OCI-LY7 (cell line): Measurements from ENCODE around the gene PLXNC1. TPM values are rescaled to one million over a fixed set of nuclear protein-coding genes. Genes with fewer than 3 reads are reported as not detected.

Experiments
- BruUV-seq: library from RNA; stranded (reverse); fragments of 400-500 nt; replicated peaks from 2 replicates; lab custom pipeline; 2021; lab: Mats Ljungman, UMichigan
- CTCF ChIA-PET: fragments of 300-600 bp; sonication (Branson Sonifier 250); formaldehyde crosslinking; loops from one replicate; lab custom pipeline; 2022; ENCODE audit warnings: antibody characterized with exemption; ENCODE audit not compliant: unreplicated experiment; lab: Charles Lee
- POLR2A ChIA-PET: fragments of 300-600 bp; sonication (Branson Sonifier 250); formaldehyde crosslinking; loops from one replicate; lab custom pipeline; 2022; ENCODE audit warnings: antibody characterized with exemption; lab: Charles Lee
- DNase-seq: peaks from one replicate; pipeline ENCODE4 v3.0.0-alpha.2; 2015; ENCODE audit warnings: low spot score
- H2AFZ ChIP-seq: fragments of 200-600 bp; sonication (generic), shearing (Covaris generic); 2 replicates; pipeline ENCODE4 v1.6.1; 2014; ENCODE audit warnings: mild to moderate bottlenecking, antibody characterized with exemption, low read length, moderate library complexity
- H3K27ac ChIP-seq: fragments of 200-600 bp; sonication (generic); 2 replicates; pipeline ENCODE4 v1.5.1; 2014; ENCODE audit warnings: mixed run types, low read depth, mild to moderate bottlenecking, moderate library complexity, low read length, inconsistent platforms; ENCODE audit not compliant: poor library complexity, severe bottlenecking
- H3K36me3 ChIP-seq: fragments of 200-600 bp; sonication (generic); 2 replicates; pipeline ENCODE4 v1.6.1; 2014; ENCODE audit warnings: mild to moderate bottlenecking, antibody characterized with exemption, low read length, moderate library complexity, mixed read lengths; ENCODE audit not compliant: insufficient read depth
- H3K4me1 ChIP-seq: fragments of 200-600 bp; sonication (generic); 2 replicates; pipeline ENCODE4 v1.5.1; 2014; ENCODE audit warnings: mild to moderate bottlenecking, low read length; ENCODE audit not compliant: insufficient read depth, poor library complexity, severe bottlenecking
- H3K4me2 ChIP-seq: fragments of 200-600 bp; sonication (generic); 2 replicates; pipeline ENCODE4 v1.6.1; 2014; ENCODE audit warnings: mild to moderate bottlenecking, low read length
- H3K4me3 ChIP-seq: fragments of 200-600 bp; sonication (generic); 2 replicates; pipeline ENCODE4 v1.5.1; 2014; ENCODE audit warnings: mild to moderate bottlenecking, low read depth, low read length; ENCODE audit not compliant: poor library complexity, severe bottlenecking
- H3K79me2 ChIP-seq: fragments of 200-600 bp; sonication (generic); 2 replicates; pipeline ENCODE4 v1.6.1; 2016; ENCODE audit warnings: low read depth, mild to moderate bottlenecking, low read length, moderate library complexity, mixed read lengths; ENCODE audit not compliant: insufficient read depth
- H3K9me2 ChIP-seq: fragments of 200-600 bp; sonication (generic); 2 replicates; pipeline ENCODE4 v1.6.1; 2016; ENCODE audit warnings: mild to moderate bottlenecking, low read length, mixed read lengths; ENCODE audit not compliant: insufficient read depth
- H3K9me3 ChIP-seq: fragments of 200-600 bp; sonication (generic); 2 replicates; pipeline ENCODE4 v1.6.1; 2014; ENCODE audit warnings: mild to moderate bottlenecking, mixed run types, low read length, mixed read lengths
- H4K20me1 ChIP-seq: fragments of 200-600 bp; sonication (generic); 2 replicates; pipeline ENCODE4 v1.6.1; 2014; ENCODE audit warnings: mild to moderate bottlenecking, antibody characterized with exemption, low read length, moderate library complexity, mixed read lengths; ENCODE audit not compliant: insufficient read depth
- CTCF ChIP-seq: fragments of 200-600 bp; sonication (generic); conservative IDR thresholded peaks from 2 replicates; pipeline ENCODE4 v1.5.1; 2014; ENCODE audit warnings: mild to moderate bottlenecking, antibody characterized with exemption, low read length, moderate library complexity, mixed read lengths
- EZH2phosphoT487 ChIP-seq: fragments of 200-600 bp; sonication (generic); IDR thresholded peaks from 2 replicates; pipeline ENCODE4 v1.6.1; 2018; ENCODE audit warnings: low read depth, borderline replicate concordance, mild to moderate bottlenecking, mixed run types, antibody characterized with exemption, low read length, moderate library complexity, mixed read lengths
- intact Hi-C: fragments of 100-400 bp; cut with micrococcal nuclease; formaldehyde crosslinking; loops from one replicate; pipeline ENCODE4 v1.10.0; 2022; ENCODE audit not compliant: unreplicated experiment
- total RNA-seq, 2 experiments: library from RNA; depleted of rRNA in 1 of 2; stranded (reverse); fragments of >200 nt in 1 of 2; shearing (Covaris generic) in 1 of 2; gene quantifications; 2 replicates each; pipeline ENCODE4 v1.2.3, GENCODE V29; 2014 to 2022

PLXNC1 gene
- total RNA-seq, 2 experiments from 2014 or later: 4.5 to 8.0 TPM

GRCh38 chr12:94269316-94269999 is 121.1 kb downstream of the PLXNC1 start:
- no peak overlapping the region for H2AFZ ChIP-seq
- TF ChIP-seq CTCF (no peak), EZH2phosphoT487 (no peak)
- no peaks in the 10 kb centered on the region for H4K20me1 ChIP-seq
- no peak overlapping the region for H3K4me3 ChIP-seq
- H3K27ac ChIP-seq: no peak overlapping the region
- no peaks in the 10 kb centered on the region for H3K9me2 ChIP-seq
- H3K79me2 ChIP-seq: no peaks in the 10 kb centered on the region
- peaks cover 7% of the 10 kb centered on the region for H3K4me1 ChIP-seq
- POLR2A ChIA-PET: interaction anchor here (0.5 to 1.5 kb wide), 4 partner anchors 12 to 235 kb away, joined by 3 to 5 read pairs (median 4); no protein-coding TSS in a partner anchor
- BruUV-seq: no TSS peak
- intact Hi-C loops: loop anchor here (10.0 kb wide), 1 partner anchor 415 kb away; no protein-coding TSS in a partner anchor
- no peak for DNase-seq
- no peaks in the 10 kb centered on the region for H3K36me3 ChIP-seq
- CTCF ChIA-PET: no interaction called here
- no peak overlapping the region for H3K4me2 ChIP-seq
- no peaks in the 10 kb centered on the region for H3K9me3 ChIP-seq

DNA sequence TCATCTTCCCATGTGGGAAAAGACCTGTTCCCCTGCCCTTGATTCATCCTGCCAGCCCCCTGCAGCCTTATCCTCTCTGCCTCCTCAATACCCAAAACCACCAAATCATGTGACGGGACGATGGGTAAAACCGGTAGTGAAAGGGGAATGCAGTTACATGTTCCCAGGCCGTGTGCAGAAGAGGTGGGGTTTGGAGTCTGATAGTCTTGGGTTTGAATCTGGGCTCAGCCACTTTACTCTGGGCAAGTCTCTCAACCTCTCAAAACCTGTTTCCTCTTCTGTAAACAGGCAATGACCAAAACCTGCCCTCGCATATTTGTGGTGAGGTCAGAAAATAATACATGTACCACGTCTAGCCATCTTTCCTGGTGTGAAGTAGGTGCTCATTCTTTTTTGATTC is 123.0 kb downstream of the PLXNC1 start:
- BruUV-seq: no TSS peak
- Histone ChIP-seq H3K4me3 (no peak overlapping the region), H2AFZ (no peak overlapping the region), H3K9me2 (no peaks in the 10 kb centered on the region), H4K20me1 (no peaks in the 10 kb centered on the region), H3K4me1 (peaks cover 7% of the 10 kb centered on the region), H3K79me2 (no peaks in the 10 kb centered on the region), H3K9me3 (no peaks in the 10 kb centered on the region), H3K27ac (no peak overlapping the region), H3K4me2 (no peak overlapping the region), H3K36me3 (no peaks in the 10 kb centered on the region)
- no peak for DNase-seq
- TF ChIP-seq CTCF (no peak), EZH2phosphoT487 (no peak)
- intact Hi-C loops: no loop called here
- ChIA-PET CTCF (no interaction called here), POLR2A (no interaction called here)

DNA sequence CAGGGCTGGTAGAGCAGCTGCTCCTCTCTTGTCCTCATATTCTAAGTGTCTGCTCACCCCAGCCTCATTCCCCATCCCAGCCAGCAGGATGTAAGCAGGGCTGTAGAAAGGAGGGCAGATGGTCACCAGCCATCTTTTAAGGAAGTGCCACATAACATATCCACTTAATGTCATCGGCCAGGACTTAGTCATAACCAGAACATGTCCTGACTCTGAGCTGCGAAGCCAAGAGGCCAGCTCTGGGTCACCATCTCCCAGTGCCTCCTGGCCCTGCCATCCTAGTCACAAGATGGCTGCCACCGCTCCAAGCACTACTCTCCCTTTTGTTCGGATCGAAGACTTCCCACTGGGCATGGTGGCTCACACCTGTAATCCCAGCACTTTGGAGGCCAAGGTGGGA is 123.9 kb downstream of the PLXNC1 start:
- no peak overlapping the region for H3K4me3 ChIP-seq
- H3K4me1 ChIP-seq: peaks cover 6% of the 10 kb centered on the region
- H4K20me1 ChIP-seq: no peaks in the 10 kb centered on the region
- DNase-seq: no peak
- no peak overlapping the region for H2AFZ ChIP-seq
- no peak overlapping the region for H3K4me2 ChIP-seq
- H3K27ac ChIP-seq: no peak overlapping the region
- no peaks in the 10 kb centered on the region for H3K79me2 ChIP-seq
- intact Hi-C loops: no loop called here
- CTCF ChIA-PET: no interaction called here
- no peaks in the 10 kb centered on the region for H3K36me3 ChIP-seq
- no peaks in the 10 kb centered on the region for H3K9me3 ChIP-seq
- POLR2A ChIA-PET: no interaction called here
- no TSS peak for BruUV-seq
- TF ChIP-seq CTCF: no peak
- TF ChIP-seq EZH2phosphoT487: no peak
- no peaks in the 10 kb centered on the region for H3K9me2 ChIP-seq
